Fibroblast of the conjunctiva (primary cell): ENCODE measurements around the gene CALR3.
"Not testable (repeated sequence)": the region's sequence is repeated elsewhere in the genome, so short reads cannot be mapped to it uniquely, and the experiment has no call there.

Experiments used
- DNase-seq: peaks from one replicate; pipeline ENCODE4 v3.0.0-alpha.2; 2010; ENCODE audit warnings: low read depth

Gene CALR3

DNA sequence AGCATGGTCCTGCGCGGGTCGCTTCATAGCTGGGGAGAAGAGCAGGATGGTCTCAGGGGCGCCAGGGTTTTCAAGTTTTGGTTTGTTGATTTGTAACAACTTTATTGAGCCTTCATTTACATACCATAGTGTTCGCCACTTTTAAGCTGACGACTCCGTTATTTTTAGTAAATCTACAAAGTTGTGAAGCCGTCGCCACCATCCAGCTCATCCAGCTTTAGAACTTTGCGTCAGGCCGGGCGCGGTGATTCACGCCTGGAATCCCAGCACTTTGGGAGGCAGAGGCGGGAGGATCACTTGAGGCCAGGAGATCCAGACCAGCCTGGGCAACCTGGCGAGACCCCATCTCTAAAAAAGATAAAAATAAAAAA lies 631 bp upstream of the CALR3 start:
- DNase-seq = no peak

DNA sequence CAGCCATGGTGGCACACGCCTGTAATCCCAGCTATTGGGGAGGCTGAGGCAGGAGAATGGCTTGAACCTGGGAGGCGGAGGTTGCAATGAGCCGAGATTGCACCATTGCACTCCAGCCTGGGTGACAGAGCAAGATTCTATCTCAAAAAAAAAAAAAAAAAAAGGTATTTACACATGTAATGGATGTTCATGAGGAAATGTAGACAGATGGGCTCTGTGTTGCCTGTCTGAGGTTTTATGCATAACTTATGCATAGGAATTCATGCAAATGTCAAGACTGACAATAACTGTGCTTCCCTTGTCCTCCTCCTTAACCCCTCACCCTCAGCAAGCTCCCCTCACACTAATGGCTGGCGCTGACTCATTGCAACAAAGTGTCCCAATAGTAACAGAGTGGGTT lies 9.5 kb downstream of the CALR3 start:
- not testable (repeated sequence) for DNase-seq

DNA sequence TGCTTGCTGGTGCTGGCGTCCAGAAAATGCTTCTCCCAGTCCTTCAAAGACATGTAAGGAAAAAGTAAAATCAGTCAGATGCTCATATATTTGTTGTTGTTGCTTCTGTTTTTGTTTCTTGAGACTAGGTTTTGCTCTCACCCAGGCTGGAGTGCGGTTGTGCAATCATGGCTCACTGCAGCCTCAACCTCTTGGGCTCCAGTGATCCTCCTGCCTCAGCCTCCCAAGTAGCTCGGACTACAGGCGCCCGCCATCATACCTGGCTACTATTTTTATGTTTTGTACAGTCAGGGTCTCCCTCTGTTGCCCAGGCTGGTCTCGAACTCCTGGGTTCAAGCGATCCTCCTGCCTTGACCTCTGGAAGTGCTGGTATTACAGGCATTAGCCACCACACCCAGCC lies 13.2 kb downstream of the CALR3 start:
- no peak for DNase-seq

DNA sequence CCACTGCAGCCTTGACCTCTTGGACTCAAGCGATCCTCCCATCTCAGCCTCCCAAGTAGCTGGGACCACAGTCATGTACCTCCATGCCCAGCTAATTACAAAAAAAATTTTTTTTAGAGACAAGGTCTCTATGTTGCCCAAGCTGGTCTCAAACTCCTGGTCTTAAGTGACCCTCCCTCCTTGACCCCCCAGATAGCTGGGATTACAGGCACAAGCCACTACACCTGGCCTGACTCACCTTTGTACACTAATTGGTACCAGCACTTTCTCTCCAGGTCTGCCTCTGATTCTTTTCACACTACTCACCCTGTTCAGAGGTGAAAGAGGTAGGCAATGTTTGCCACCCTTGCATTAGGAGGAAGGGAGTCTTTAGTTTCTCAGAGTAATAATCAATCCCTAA lies 18.7 kb downstream of the CALR3 start:
- DNase-seq = no peak

DNA sequence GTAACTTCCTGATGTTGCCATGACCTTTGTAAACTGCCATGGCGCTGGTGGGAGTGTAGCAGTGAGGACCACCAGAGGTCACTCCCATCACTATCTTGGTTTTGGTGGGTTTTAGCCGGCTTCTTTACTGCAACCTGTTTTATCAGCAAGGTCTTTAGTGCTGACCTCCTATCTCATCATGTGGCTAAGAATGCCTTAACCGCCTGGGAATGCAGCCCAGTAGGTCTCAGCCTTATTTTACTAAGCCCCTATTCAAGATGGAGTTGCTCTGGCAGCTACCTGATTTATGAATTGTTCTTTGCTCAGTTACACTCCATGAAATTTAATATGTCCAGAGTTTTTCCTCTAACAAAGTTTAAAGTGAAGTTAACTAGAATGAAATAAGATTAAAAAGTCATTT lies 19.6 kb downstream of the CALR3 start:
- no peak for DNase-seq

DNA sequence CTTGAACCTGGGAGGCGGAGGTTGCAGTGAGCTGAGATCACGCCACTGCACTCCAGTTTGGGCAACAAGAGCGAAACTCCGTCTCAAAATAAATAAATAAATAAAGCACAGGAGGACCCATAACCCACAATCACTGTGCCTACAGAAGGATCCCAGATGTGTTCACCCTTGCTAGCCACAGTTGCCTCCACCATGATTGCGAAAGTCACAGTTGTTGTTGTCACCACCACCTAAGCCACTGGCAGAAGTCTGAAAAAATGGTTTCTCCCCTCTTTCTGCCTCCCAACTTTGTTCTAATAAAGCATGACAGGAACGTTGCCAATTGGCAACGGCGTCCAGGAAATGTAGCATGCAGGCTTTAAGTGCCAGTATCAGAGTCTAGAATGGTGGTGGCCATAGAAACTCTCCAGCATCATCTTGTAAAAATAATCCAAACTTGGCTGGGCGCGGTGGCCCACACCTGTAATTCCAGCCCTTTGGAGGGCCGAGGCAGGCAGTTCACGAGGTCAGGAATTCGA lies 22.0 kb downstream of the CALR3 start:
- DNase-seq = no peak

DNA sequence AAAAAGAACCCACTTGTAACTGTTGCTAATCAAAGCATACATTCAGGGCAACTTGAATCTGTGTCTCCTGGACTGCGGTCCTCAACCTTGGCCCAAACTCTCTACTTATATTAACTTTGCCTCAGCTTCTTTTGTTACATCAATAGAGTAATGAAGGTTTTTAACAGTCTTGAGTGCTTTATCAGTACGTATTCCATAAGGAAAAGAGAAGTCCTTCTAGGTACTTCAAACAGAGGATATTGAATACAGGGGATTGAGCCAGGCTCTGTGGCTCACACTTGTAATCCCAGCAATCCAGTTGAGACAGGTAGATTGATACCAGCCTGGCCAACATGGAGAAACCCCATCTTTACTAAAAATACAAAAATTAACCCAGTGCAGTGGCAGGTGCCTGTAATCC lies 23.0 kb downstream of the CALR3 start:
- no peak for DNase-seq

GRCh38 chr19:16472559-16472899 lies 23.4 kb downstream of the CALR3 start:
- not testable (repeated sequence) for DNase-seq

DNA sequence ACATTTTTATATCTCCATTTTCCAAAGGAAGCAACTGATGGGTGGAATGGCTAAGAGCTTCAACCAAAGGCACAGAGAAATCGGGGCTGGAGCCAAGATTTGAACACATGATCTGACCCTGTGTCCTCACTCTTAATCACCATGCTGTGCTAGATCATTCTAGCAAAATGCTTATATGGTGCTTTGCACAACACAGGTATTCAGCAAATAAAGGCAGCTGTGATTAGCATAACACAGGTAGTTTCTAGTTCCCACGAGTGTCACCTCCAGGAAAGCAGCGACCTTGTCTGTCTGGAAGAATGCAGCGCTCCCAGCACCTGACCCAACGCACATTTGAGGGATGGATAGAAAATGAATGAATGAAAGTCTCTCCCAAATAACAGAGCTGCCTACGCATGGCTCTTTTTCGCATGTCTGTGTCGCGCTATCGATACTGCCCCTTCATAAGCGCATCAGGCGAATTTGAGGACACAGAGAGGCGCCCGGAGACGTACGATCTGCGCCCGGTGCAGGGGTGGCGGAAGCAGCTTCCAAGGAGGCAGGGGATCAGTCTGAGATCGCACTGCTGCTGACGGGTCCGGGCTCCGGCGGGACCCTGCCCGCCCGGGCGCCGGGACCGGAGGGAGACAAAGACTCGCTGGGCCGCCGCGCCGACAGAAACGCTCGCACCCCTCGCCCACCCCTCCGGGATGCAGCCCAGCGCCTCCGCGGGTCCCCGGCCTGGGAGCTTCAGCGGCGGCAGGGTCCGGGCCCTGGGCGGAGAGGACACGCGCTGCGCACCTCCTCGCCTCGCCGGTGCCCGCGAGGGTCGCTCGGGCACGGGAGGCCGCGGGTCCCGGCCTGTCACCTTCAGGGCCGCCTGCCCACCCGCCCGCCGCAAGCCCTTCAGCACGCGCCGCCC lies 24.8 kb downstream of the CALR3 start:
- no peak for DNase-seq

GRCh38 chr19:16470541-16470910 lies 25.4 kb downstream of the CALR3 start:
- no peak for DNase-seq

- DNase-seq = no peak
These were observed 28.4 kb downstream of the CALR3 start for GRCh38 chr19:16467581-16467980.

DNA sequence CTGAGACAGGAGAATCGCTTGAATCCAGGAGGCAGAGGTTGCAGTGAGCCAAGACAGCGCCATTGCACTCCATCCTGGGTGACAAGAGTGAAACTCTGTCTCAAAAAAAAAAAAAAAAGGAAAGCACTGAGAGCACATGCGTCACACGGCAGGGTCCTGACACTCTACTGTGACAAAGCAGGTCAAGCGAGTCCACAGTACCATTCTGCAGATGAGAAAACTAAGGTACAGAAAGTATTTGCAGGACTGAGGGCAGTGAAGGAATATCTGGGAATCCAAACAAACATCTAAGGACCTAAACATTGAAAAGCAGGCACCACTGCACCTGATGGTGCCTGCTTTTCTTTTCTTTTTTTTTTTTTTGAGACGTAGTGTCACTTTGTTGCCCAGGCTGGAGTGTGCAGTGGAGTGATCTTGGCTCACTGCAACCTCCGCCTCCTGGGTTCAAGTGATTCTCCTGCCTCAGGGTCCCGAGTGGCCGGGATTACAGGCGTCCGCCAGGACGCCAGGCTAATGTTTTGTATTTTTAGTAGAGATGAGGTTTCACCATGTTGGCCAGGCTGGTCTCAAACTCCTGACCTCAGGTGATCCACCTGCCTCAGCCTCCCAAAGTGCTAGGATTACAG lies 29.1 kb downstream of the CALR3 start:
- not testable (repeated sequence) for DNase-seq

DNA sequence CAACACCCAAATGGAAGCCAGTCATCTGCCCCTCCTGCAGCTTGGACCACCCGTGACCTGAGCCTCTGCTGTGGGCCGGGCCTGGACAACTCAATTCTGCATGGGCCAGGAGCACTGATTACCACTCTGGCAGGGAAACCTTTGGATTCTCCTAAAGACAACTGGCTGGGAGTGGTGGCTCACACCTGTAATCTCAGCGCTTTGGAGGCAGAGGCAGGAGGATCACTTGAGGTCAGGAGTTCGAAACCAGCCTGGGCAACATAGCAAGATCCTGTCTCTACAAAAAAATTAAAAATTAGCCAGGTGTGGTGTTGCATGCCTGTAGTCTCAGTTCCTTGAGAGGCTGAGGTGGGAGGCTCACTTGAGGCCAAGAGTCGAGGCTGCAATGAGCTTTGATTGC lies 30.7 kb downstream of the CALR3 start:
- DNase-seq = no peak

- no peak for DNase-seq
These were observed 31.9 kb downstream of the CALR3 start for GRCh38 chr19:16463991-16464575.

DNA sequence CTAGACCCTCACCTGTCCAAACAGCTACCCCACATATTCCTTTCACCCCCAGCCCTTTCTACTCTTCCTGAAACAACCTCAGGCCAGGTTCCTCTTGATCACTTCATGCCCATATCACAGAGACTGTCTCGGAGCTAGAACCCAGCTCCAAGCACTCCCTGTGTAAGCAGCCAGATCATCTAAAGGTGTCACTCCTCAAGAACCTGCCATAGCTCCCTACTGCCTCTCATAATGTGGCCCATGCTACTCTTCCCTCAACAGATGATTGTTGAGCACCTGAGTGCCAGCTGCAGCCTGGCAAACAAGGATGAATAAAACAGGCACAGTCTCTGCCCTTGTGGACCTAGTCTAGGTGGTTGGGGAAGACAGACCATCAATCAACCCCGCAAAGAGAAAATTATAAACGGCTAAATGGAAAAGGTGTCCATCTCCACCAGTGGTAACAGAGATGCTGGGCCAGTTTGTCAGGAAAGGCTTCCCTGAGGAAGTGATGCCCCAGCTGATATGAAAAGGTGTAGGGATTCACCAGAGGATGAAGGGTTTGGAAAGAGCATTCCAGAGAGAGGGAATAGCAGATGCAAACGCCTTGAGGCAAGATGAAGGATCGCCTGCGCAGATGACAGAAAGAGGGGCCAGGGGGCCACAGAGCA lies 32.5 kb downstream of the CALR3 start:
- no peak for DNase-seq

DNA sequence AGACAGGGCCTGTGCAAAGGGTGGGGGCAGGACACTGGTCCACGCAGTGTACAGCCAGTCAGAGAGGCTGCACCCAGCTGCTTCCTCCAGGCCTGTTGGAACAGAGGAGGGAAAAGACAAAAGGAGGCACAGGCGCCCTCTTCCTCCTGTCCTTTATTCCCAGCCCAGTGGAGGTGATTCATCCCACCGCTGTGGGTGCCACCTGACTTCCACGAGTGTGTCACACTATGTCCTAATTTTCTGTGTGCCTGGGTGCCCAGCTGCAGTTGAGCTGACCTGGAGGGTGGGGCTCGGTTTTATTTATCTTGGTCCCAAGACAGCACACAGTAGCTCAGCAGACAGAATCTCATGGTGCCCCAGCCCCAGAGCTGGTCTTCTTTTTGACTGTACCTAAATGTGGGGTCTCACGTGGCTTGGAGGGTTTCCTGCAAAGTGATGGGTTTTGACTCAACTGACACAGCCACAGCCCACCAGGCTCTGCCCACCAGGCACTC lies 33.2 kb downstream of the CALR3 start:
- no peak for DNase-seq

- no peak for DNase-seq
These were observed 34.3 kb downstream of the CALR3 start for GRCh38 chr19:16461630-16462051.

GRCh38 chr19:16460454-16460853 lies 35.5 kb downstream of the CALR3 start:
- DNase-seq = no peak

DNA sequence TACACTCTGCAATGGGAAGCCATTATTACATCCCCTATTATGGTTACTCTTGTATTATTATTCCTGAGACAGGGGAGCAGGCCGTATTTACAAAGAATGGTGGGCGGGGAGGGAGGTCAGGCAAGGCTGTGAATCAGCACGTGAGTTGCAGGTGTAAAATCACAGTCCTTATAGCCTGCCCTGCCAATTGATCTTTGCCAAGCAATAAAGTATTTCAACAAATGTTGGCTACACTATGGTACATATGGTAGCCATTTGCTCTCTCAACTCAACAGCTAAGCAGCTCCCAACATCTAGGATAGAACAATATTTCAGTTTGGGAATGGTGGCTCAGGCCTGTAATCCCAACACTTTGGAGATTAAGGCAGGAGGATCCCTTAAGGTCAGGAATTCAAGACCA lies 36.3 kb downstream of the CALR3 start:
- no peak for DNase-seq

DNA sequence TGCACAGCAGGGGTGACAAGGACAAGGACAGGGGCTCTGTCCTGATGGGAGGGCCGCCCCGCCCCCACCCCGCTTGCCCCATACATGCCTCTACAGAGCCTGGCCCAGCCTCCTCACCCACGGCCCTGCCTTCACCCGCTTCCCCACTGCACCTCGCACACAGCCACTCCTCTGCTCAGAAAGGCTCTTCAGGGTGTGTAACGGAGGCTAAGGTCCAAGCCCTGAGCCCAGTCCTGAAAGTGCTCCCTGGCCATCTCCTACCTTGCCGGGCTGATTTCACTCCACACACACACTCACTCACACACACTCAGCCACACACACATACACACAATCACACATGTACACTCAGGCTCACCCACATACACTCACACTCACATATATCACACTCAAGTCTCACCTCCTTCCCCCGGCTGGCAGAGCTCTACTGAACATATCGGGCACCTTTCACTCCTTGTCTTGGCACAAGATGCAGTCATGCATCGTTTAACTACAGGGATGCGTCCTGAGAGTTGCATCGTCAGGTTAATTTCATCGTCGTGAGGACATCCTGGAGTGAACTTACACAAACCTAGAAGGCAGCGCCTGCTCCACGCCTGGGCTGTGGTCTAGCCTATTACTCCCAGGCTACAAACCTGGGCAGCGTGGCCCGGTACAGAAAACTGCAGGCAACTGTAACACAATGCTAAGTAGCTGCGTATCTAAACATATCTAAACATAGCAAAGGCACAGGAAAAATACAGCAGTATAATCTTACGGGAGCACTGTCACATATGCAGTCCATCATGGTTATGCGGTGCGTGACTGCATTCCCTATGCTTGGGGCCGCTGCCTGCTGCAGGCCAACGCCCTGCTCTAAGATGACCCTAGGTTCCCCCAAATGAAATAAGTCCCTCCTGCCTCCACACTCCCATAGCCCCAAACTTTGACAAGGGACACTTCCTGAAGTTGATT lies 37.3 kb downstream of the CALR3 start:
- no peak for DNase-seq

DNA sequence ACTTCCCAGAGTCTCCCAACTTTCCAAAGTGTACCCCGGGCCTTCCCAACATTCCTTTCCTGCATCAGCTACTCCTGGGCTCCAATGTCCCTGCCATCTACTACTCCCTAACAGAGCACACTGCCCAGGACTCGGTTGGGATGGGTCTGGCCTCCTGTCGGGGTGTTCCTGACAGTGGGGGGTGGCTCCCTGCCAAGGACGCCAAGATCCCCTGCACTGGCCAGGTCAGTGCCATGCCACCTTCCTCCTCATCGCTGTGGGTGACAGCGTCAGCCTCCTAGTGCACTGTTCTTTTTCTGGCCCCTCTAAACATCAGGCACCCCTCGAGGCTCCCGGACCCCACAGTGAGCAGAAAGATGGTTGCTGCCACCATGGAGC lies 38.0 kb downstream of the CALR3 start:
- DNase-seq = no peak
